H9 (cell line): ENCODE data around the gene EFNA5. TPM values are rescaled to one million over a fixed set of nuclear protein-coding genes. Genes with fewer than 3 reads are reported as not detected.

Experiments
- DNase-seq: peaks from one replicate; pipeline ENCODE4 v3.0.0-alpha.2; 2017
- H2AFZ ChIP-seq: one replicate; pipeline ENCODE4 v1.6.1; 2013; ENCODE audit warnings: mild to moderate bottlenecking, low read length, control low read depth, moderate library complexity
- H2AK5ac ChIP-seq: 2 replicates; pipeline ENCODE4 v1.6.1; 2013; ENCODE audit warnings: low read length, control low read depth, mixed read lengths; ENCODE audit not compliant: insufficient read length
- H2BK120ac ChIP-seq: one replicate; pipeline ENCODE4 v1.6.1; 2013; ENCODE audit warnings: low read depth, mild to moderate bottlenecking, low read length, control low read depth, inconsistent platforms; ENCODE audit not compliant: poor library complexity, severe bottlenecking
- H2BK12ac ChIP-seq: 2 replicates; pipeline ENCODE4 v1.6.1; 2013; ENCODE audit warnings: low read length, control low read depth, mixed read lengths, low read depth; ENCODE audit not compliant: insufficient read length
- H2BK15ac ChIP-seq: 2 replicates; pipeline ENCODE4 v1.6.1; 2013; ENCODE audit warnings: low read depth, low read length, control low read depth
- H2BK20ac ChIP-seq: one replicate; pipeline ENCODE4 v1.6.1; 2013; ENCODE audit warnings: low read depth, mild to moderate bottlenecking, low read length, control low read depth, inconsistent platforms; ENCODE audit not compliant: poor library complexity, severe bottlenecking
- H2BK5ac ChIP-seq: 2 replicates; pipeline ENCODE4 v1.6.1; 2013; ENCODE audit warnings: low read length, control low read depth, mixed read lengths; ENCODE audit not compliant: insufficient read length
- H3K14ac ChIP-seq: 2 replicates; pipeline ENCODE4 v1.6.1; 2013; ENCODE audit warnings: low read length, control low read depth; ENCODE audit not compliant: insufficient read depth
- H3K18ac ChIP-seq: 2 replicates; pipeline ENCODE4 v1.6.1; 2013; ENCODE audit warnings: low read depth, mild to moderate bottlenecking, mixed read lengths, low read length, control low read depth; ENCODE audit not compliant: insufficient read length
- H3K23ac ChIP-seq: 2 replicates; pipeline ENCODE4 v1.6.1; 2013; ENCODE audit warnings: low read length, control low read depth, mixed read lengths, low read depth; ENCODE audit not compliant: insufficient read length
- H3K23me2 ChIP-seq: 2 replicates; pipeline ENCODE4 v1.6.1; 2013; ENCODE audit warnings: low read depth, mild to moderate bottlenecking, mixed read lengths, low read length, control low read depth; ENCODE audit not compliant: insufficient read length, poor library complexity, severe bottlenecking
- H3K27ac ChIP-seq: 2 replicates; pipeline ENCODE4 v1.5.1; 2013; ENCODE audit warnings: low read length, control low read depth, mixed read lengths, low read depth; ENCODE audit not compliant: insufficient read length
- H3K27me3 ChIP-seq: 2 replicates; pipeline ENCODE4 v1.6.1; 2013; ENCODE audit warnings: low read length, control low read depth, inconsistent platforms; ENCODE audit not compliant: insufficient read depth
- H3K4ac ChIP-seq: 2 replicates; pipeline ENCODE4 v1.6.1; 2013; ENCODE audit warnings: low read depth, mild to moderate bottlenecking, control low read depth, inconsistent platforms, low read length, moderate library complexity
- H3K4me1 ChIP-seq: 2 replicates; pipeline ENCODE4 v1.6.1; 2013; ENCODE audit warnings: low read length, control low read depth, inconsistent platforms; ENCODE audit not compliant: insufficient read depth
- H3K4me2 ChIP-seq: 2 replicates; pipeline ENCODE4 v1.6.1; 2013; ENCODE audit warnings: low read length, control low read depth, mixed read lengths; ENCODE audit not compliant: insufficient read length, insufficient read depth
- H3K56ac ChIP-seq: 2 replicates; pipeline ENCODE4 v1.6.1; 2013; ENCODE audit warnings: low read depth, mild to moderate bottlenecking, mixed read lengths, low read length, control low read depth; ENCODE audit not compliant: insufficient read length
- H3K79me1 ChIP-seq: 2 replicates; pipeline ENCODE4 v1.6.1; 2013; ENCODE audit warnings: low read depth, mild to moderate bottlenecking, moderate library complexity, low read length, control low read depth, inconsistent platforms; ENCODE audit not compliant: insufficient read depth, poor library complexity, severe bottlenecking
- H3K79me2 ChIP-seq: 2 replicates; pipeline ENCODE4 v1.6.1; 2013; ENCODE audit warnings: low read length, control low read depth, inconsistent platforms; ENCODE audit not compliant: insufficient read depth
- H3K9ac ChIP-seq: 2 replicates; pipeline ENCODE4 v1.6.1; 2013; ENCODE audit warnings: low read length, control low read depth, mixed read lengths; ENCODE audit not compliant: insufficient read length; ENCODE audit errors: extremely low read depth
- H3K9me3 ChIP-seq: one replicate; pipeline ENCODE4 v1.6.1; 2013; ENCODE audit warnings: low read depth, low read length, inconsistent platforms; ENCODE audit not compliant: control insufficient read depth
- H3T11ph ChIP-seq: one replicate; pipeline ENCODE4 v1.6.1; 2013; ENCODE audit warnings: mild to moderate bottlenecking, low read length, control low read depth, inconsistent platforms
- H4K20me1 ChIP-seq: one replicate; pipeline ENCODE4 v1.6.1; 2013; ENCODE audit not compliant: control insufficient read depth, insufficient read length, insufficient read depth
- H4K5ac ChIP-seq: 2 replicates; pipeline ENCODE4 v1.6.1; 2013; ENCODE audit warnings: low read depth, mild to moderate bottlenecking, mixed read lengths, low read length, control low read depth; ENCODE audit not compliant: insufficient read length
- H4K8ac ChIP-seq: replicated peaks from 2 replicates; pipeline ENCODE4 v1.6.1; 2013; ENCODE audit warnings: low read length, control low read depth, mixed read lengths, low read depth; ENCODE audit not compliant: insufficient read length
- H4K91ac ChIP-seq: 2 replicates; pipeline ENCODE4 v1.6.1; 2013; ENCODE audit warnings: low read depth, mild to moderate bottlenecking, moderate library complexity, mixed read lengths, low read length, control low read depth; ENCODE audit not compliant: insufficient read length
- H3K27ac Mint-ChIP-seq, 3 experiments: 2 replicates in 2 of 3; 3 replicates in 1 of 3; pipeline ENCODE4 v1.8.0; 2020 to 2021; ENCODE audit warnings: mixed read lengths in 3 of 3, mild to moderate bottlenecking in 1 of 3, moderate library complexity in 1 of 3
- H3K27me3 Mint-ChIP-seq: 2 replicates; pipeline ENCODE4 v1.8.0; 2021; ENCODE audit warnings: low read depth, mild to moderate bottlenecking, moderate library complexity, mixed read lengths
- H3K36me3 Mint-ChIP-seq, 3 experiments: 2 replicates in 2 of 3; 3 replicates in 1 of 3; pipeline ENCODE4 v1.8.0; 2020 to 2021; ENCODE audit warnings: low read depth in 3 of 3, mixed read lengths in 3 of 3; ENCODE audit not compliant: insufficient read depth in 1 of 3
- H3K4me1 Mint-ChIP-seq, 2 experiments: 2 replicates each; pipeline ENCODE4 v1.8.0; 2020; ENCODE audit warnings: mixed read lengths in 2 of 2
- H3K4me3 Mint-ChIP-seq, 2 experiments: 2 replicates in 1 of 2; 3 replicates in 1 of 2; pipeline ENCODE4 v1.8.0; 2020 to 2021; ENCODE audit warnings: mild to moderate bottlenecking in 2 of 2, mixed read lengths in 2 of 2, moderate library complexity in 1 of 2
- H3K9me3 Mint-ChIP-seq, 2 experiments: 2 replicates in 1 of 2; 3 replicates in 1 of 2; pipeline ENCODE4 v1.8.0; 2020; ENCODE audit warnings: mild to moderate bottlenecking in 2 of 2, mixed read lengths in 2 of 2, moderate library complexity in 1 of 2
- WGBS: extraction: QIAGEN DNeasy Blood & Tissue Kit; methylation state at CpG from one replicate; pipeline ENCODE4 v1.1.7; 2013; ENCODE audit warnings: missing lambda C conversion rate, low lambda C conversion rate, mixed read lengths; ENCODE audit not compliant: insufficient read length; ENCODE audit errors: extremely low coverage; 5-methylcytosine and 5-hydroxymethylcytosine counted together
- total RNA-seq: library from RNA; stranded (reverse); gene quantifications from 2 replicates; pipeline ENCODE4 v1.2.1, GENCODE V29; 2021
- TF ChIP-seq, protein P1 (sequence below): fragments of 200-600 bp; sonication (generic); conservative IDR thresholded peaks from 3 replicates; pipeline ENCODE4 v1.8.0; 2021; ENCODE audit warnings: antibody characterized with exemption, mild to moderate bottlenecking

The EFNA5 gene
- total RNA-seq, 1 experiment from 2014 or later: 20.4 TPM

DNA sequence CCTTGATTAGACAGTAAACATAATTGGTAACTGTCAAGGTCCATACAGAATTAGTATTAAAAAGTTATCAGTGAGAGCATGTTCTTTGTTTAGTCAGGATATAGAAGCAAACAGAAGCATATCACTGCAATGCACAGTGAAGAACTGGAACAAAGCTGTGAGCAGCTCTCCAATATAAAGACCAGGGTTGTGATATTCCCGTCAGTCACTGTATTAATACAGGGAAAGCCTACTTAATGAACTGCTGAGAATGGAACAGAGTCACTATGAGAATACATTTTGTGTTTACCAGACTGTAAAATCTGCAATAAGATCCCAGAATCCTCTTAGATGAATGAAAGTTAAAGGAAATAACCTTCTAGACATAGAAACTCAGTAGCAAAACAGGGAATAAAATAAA is 58.2 kb downstream of the EFNA5 start:
- Histone ChIP-seq H2BK15ac (no peak overlapping the region), H2BK12ac (no peak overlapping the region)

More for the DNA sequence above, 58.2 kb downstream of the EFNA5 start:
- Histone ChIP-seq H3K79me1 (no peaks in the 10 kb centered on the region), H3K27me3 (no peaks in the 10 kb centered on the region), H3K27ac (no peak overlapping the region), H2AK5ac (no peak overlapping the region), H3K23me2 (no peaks in the 10 kb centered on the region), H2AFZ (no peak overlapping the region), H3T11ph (no peak overlapping the region), H2BK5ac (no peak overlapping the region), H3K4ac (no peak overlapping the region), H3K79me2 (no peaks in the 10 kb centered on the region), H2BK20ac (no peak overlapping the region), H3K56ac (no peak overlapping the region), H3K23ac (no peak overlapping the region), H3K14ac (no peak overlapping the region), H4K20me1 (no peaks in the 10 kb centered on the region), H3K9ac (no peak overlapping the region), H3K4me2 (no peak overlapping the region), H4K8ac (no peak overlapping the region), H3K18ac (no peak overlapping the region), H3K4me1 (peaks cover 3% of the 10 kb centered on the region; the same call in 1 of the 2 replicates), H4K91ac (no peak overlapping the region), H2BK120ac (no peak overlapping the region), H4K5ac (no peak overlapping the region), H3K9me3 (no peaks in the 10 kb centered on the region)
- no CpG with 5 or more reads among the region's 1 CpG for WGBS
- TF ChIP-seq, protein P1, sequence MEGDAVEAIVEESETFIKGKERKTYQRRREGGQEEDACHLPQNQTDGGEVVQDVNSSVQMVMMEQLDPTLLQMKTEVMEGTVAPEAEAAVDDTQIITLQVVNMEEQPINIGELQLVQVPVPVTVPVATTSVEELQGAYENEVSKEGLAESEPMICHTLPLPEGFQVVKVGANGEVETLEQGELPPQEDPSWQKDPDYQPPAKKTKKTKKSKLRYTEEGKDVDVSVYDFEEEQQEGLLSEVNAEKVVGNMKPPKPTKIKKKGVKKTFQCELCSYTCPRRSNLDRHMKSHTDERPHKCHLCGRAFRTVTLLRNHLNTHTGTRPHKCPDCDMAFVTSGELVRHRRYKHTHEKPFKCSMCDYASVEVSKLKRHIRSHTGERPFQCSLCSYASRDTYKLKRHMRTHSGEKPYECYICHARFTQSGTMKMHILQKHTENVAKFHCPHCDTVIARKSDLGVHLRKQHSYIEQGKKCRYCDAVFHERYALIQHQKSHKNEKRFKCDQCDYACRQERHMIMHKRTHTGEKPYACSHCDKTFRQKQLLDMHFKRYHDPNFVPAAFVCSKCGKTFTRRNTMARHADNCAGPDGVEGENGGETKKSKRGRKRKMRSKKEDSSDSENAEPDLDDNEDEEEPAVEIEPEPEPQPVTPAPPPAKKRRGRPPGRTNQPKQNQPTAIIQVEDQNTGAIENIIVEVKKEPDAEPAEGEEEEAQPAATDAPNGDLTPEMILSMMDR: no peak
- Mint-ChIP-seq H3K4me3 (no peak overlapping the region), H3K9me3 (no peaks in the 10 kb centered on the region), H3K36me3 (no peaks in the 10 kb centered on the region), H3K27me3 (no peaks in the 10 kb centered on the region), H3K27ac (peak overlapping the region in 1 of 3 experiments; percentile 65; a peak in 1 of 7 replicates), H3K4me1 (peaks cover 45 to 49% of the 10 kb centered on the region in 2 experiments)
- no peak for DNase-seq
